Dedifferentiated amniotic fluid mesenchymal stem cell (primary cell): Measurements from ENCODE around the gene LMLN.
"Not testable (repeated sequence)": the region's sequence is repeated elsewhere in the genome, so short reads cannot be mapped to it uniquely, and the experiment has no call there.

Experiments
- DNase-seq: peaks from one replicate; pipeline ENCODE4 v3.0.0-alpha.2; 2016; ENCODE audit errors: extremely low spot score

LMLN gene

GRCh38 chr3:198079771-198080520 is 119.9 kb downstream of the LMLN start:
- DNase-seq = no peak

GRCh38 chr3:198080521-198081384 is 120.7 kb downstream of the LMLN start:
- DNase-seq = peak; percentile 48

GRCh38 chr3:198081421-198081844 is 121.4 kb downstream of the LMLN start:
- DNase-seq = no peak

GRCh38 chr3:198082226-198082625 is 122.2 kb downstream of the LMLN start:
- not testable (repeated sequence) for DNase-seq

GRCh38 chr3:198088421-198088955 is 128.5 kb downstream of the LMLN start:
- DNase-seq = no peak

- DNase-seq = no peak
Measured at GRCh38 chr3:198090795-198091332, 130.8 kb downstream of the LMLN start.

GRCh38 chr3:198092276-198092675 is 132.3 kb downstream of the LMLN start:
- DNase-seq = no peak

- DNase-seq = no peak
Measured at GRCh38 chr3:198093112-198093679, 133.2 kb downstream of the LMLN start.
